ENCODE data around the gene TNPO3. TPM values are rescaled to one million over a fixed set of nuclear protein-coding genes. Genes with fewer than 3 reads are reported as not detected.

TNPO3 gene
- total RNA-seq, 4 donors from 2014 or later, result 34.2 to 38.6 (median 38.5) TPM

- TF ChIP-seq, protein P1, sequence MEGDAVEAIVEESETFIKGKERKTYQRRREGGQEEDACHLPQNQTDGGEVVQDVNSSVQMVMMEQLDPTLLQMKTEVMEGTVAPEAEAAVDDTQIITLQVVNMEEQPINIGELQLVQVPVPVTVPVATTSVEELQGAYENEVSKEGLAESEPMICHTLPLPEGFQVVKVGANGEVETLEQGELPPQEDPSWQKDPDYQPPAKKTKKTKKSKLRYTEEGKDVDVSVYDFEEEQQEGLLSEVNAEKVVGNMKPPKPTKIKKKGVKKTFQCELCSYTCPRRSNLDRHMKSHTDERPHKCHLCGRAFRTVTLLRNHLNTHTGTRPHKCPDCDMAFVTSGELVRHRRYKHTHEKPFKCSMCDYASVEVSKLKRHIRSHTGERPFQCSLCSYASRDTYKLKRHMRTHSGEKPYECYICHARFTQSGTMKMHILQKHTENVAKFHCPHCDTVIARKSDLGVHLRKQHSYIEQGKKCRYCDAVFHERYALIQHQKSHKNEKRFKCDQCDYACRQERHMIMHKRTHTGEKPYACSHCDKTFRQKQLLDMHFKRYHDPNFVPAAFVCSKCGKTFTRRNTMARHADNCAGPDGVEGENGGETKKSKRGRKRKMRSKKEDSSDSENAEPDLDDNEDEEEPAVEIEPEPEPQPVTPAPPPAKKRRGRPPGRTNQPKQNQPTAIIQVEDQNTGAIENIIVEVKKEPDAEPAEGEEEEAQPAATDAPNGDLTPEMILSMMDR (IDR thresholded peaks at IDR 0.05; ENCODE audit: low read depth), result no peak
Measured at GRCh38 chr7:129010075-129010474, 44.8 kb downstream of the TNPO3 start.

GRCh38 chr7:129009437-129009836 is 45.5 kb downstream of the TNPO3 start:
- TF ChIP-seq, protein P1 (IDR thresholded peaks at IDR 0.05; ENCODE audit: low read depth), result no peak

DNA sequence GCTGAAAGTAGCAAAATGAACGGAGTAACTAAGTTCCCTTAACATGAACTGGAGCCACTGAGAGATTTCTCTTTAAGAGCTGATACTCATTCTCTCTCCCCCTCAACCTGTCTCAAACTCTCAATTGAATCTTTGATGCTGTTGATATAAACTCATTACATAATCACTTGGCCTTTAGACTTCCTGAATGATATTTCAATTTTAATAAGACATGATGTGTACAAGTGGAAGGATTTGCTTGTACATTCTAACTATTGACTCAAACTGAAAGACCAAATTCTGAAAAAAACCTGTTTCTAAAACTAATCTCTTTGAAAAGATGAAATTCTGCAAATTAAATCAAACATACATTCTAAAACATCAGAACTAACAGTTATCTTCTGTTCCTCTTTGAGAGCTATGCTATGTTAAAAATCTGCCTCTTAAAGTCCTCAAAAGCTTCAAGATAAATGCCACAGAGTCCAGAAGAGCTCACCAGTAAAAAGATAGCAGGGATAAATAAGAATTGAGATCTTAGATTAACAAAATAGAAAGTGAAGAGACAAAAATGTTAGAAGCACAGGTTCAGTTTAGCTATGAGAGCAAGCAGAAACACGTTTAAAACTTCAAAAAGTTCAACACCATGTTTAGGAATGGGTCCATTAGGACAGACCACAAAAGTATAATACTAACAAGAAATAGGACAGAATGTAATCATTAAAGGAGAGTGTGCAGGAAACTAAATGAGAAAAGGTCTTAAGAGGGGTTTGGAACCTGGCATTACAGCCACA is 46.1 kb downstream of the TNPO3 start:
- TF ChIP-seq, protein P1 (IDR thresholded peaks at IDR 0.05; ENCODE audit: low read depth), result no peak

- TF ChIP-seq, protein P1 (IDR thresholded peaks at IDR 0.05; ENCODE audit: low read depth), result no peak
Measured at GRCh38 chr7:129007572-129007971, 47.3 kb downstream of the TNPO3 start.

DNA sequence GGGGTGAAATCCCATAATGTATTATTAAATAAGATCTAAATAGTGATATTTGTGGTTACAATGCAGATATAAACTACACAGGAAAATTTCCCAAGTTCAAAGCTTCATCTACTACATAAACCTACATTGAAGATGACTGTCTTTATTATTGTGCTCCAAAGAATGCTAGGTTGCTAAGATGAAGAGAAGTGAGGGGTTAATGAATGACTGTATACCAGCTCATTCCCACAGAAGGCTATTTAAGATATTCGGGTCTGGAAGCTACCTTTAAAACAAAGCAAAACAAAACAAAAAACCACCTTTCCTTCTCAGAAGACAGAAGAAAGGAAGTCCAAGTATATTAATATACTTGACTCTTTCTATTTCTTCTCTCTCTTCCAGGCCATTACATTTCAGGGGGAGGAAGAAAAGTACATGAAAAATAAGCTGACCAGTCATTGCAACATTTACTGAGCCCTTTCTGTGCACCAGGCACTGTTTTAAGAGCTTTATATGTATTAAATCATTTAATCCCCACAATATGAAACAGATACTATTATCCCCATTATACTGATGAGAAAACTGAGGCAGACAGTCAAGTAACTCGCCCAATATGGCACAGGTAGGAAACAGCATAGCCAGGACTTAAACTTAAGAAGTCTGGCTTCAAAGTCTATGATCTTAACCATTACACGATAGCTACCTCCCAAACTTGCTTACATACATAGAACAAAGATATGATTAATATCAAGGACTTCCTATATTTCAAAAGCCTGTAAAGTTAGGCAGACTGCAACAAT is 48.1 kb downstream of the TNPO3 start:
- TF ChIP-seq, protein P1 (IDR thresholded peaks at IDR 0.05; ENCODE audit: low read depth), result no peak

DNA sequence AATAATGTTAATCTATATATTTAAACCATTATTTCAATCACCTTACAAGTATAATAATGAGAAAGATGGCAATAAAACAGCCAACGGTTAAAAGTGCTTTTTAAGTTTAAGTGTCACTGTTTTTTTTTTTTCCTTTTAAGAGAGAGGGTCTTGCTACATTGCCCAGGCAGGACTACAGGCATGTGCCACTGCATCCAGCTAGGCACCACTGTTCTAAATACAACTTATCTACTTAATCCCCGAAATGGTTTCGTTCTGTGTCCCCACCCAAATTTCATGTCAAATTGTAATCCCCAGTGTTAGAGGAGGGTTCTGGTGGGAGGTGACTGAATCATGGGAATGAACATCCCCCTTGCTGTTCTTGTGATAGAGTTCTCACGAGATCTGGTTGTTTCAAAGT is 49.7 kb downstream of the TNPO3 start:
- TF ChIP-seq, protein P1 (IDR thresholded peaks at IDR 0.05; ENCODE audit: low read depth), result no peak

GRCh38 chr7:128997181-128997580 is 57.7 kb downstream of the TNPO3 start:
- TF ChIP-seq, protein P1 (IDR thresholded peaks at IDR 0.05; ENCODE audit: low read depth), result no peak

Data from subcutaneous adipose tissue (tissue), 4 donors.